GM18951 (cell line): ENCODE measurements around the gene SSBP4.
A peak's percentile ranks its signal among the peaks of the same experiment; 100 is the strongest.
"Not testable (repeated sequence)": the region's sequence is repeated elsewhere in the genome, so short reads cannot be mapped to it uniquely, and the experiment has no call there.

Experiments used
- POLR2A ChIP-seq: IDR thresholded peaks from 4 replicates; pipeline ENCODE4 v1.6.1; 2011; ENCODE audit warnings: mild to moderate bottlenecking; ENCODE audit not compliant: insufficient read length, insufficient read depth; ENCODE audit errors: extremely low read depth
- in situ Hi-C: fragments of 300-500 bp; cut with MboI; formaldehyde crosslinking; loops from one replicate; pipeline ENCODE4 v1.12.0; 2022; ENCODE audit warnings: low sequenced_read_pairs, mixed read lengths, inconsistent platforms; ENCODE audit not compliant: unreplicated experiment

The SSBP4 gene

GRCh38 chr19:18419195-18419698 is at the start of gene SSBP4:
Gene SSBP4, plus strand, starts transcription at chr19:18419398. Its CDS starts 251 bp downstream, at chr19:18419649.
- peak; percentile 40 for TF ChIP-seq POLR2A
- in situ Hi-C loops, result no loop called here

DNA sequence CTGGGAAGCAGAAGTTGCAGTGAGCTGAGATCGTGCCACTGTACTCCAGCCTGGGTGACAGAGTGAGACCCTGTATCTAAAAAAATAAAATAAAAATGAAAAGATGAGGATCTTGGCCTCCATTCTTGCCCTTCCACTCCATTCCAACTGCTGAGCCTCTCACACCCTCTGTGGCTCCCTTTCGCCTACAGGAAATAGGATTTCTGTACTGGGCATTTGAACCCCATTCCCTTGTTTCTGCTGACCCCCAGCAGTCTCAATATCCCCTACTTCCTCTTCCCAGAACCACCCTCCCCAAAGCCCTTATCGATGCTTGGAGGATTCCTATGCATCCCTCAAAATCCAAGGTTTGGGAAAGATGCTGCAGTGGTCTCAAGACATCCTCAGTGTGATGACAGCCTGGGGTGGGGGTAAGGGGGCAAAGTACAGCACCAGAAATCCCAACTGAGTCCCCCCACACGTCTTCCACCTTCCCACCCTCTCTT is 45.7 kb upstream of the SSBP4 start:
- in situ Hi-C loops, result no loop called here
- TF ChIP-seq POLR2A, result no peak

DNA sequence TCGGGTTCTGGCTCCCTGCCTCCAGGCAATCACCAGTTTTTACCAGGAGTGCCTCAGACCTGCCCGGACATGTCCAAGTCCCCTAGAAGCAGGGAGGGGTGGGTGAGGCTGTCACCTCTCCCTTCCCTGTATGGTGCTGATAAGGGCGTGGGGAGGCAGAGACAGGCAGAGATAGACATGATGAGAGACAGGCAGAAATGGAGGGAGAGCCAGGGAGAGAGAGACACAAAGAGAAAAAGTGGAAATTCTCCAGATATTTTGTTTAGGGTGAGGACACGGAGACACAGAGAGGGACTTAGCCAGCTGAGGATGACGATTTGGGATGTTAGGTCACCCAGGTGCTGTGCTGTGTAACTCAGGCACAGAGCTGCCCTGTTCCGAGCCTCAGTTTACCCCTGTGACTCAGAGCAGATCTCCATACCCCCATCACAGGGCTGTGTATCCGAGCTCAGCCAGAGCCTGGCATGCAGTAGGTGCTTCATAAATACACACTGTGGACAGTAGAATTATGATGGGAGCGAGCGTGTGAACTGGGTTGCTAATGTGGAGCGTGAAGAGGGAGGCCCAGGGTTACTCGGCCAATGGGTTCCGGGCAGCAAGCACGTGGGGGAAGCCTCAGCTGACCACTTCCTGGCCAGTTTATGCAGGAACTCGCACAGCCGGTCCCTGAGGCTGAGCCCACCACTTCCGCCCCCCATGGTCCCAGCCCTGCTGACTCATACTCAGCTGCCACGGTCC is 45.1 kb upstream of the SSBP4 start:
- in situ Hi-C loops, result no loop called here
- peak; percentile 56 for TF ChIP-seq POLR2A

GRCh38 chr19:18377026-18377425 is 42.2 kb upstream of the SSBP4 start:
- no peak for TF ChIP-seq POLR2A
- in situ Hi-C loops, result no loop called here

DNA sequence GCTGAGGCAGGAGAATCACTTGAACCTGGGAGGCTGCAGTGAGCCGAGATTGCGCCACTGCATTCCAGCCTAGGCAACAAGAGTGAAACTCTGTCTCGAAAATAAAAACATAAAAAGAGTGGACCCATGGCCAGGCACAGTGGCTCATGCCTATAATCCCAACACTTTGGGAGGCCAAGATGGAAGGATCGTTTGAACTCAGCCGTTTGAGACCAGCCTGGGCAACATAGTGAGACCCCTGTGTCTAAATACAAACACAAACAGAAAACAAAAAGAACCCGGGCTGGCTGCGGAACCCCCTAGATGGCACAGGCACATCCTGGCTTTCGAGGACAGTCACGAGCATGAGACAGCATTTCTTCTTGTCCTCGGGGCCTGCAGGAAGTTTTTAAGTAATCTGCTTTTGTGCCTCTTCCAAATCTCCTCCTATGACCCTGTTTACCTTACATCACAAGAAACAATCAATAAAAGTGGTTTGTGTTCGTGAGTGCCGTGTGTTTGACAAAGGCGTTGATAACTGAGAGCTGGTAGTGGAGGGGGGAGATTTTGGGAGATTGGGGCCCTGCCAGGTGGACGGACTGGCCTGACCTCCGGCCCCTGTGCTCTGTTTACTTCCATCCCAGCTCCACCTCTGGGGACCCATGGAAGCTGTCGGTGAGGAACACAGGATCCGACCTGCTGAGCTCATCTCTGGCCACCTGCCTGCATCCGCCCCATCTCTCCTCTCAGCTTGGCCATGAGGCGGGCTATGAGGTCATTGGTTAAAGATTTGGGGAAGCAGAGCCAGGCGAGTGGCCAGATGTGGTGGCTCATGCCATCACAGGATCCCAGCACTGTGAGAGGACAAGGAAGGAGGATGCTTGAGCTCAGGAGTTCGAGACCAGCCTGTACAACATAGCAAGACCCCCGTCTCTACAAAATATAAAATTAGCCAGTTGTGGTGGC is 39.1 kb upstream of the SSBP4 start:
- no peak for TF ChIP-seq POLR2A
- in situ Hi-C loops, result no loop called here

DNA sequence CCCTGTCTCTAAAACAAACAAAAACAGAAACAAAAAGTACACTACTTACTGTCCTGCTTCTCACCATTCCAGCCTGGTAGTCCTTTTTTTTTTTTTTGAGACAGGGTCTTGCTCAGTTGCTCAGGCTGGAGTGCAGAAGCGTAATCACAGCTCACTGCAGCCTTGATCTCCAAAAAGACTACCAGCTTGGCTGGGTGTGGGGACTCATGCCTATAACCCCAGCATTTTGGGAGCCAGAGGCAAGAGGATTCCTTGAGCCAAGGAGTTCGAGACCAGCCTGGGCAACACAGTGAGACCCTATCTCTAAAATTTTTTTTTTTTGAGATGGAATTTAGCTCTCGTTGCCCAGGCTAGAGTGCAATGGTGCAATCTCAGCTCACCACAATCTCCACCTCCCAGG is 38.4 kb upstream of the SSBP4 start:
- no peak for TF ChIP-seq POLR2A
- in situ Hi-C loops, result no loop called here

- in situ Hi-C loops, result not testable (repeated sequence)
Observed at GRCh38 chr19:18383622-18384021, 35.6 kb upstream of the SSBP4 start.

- TF ChIP-seq POLR2A, result no peak
- in situ Hi-C loops, result no loop called here
Observed at GRCh38 chr19:18384775-18385174, 34.4 kb upstream of the SSBP4 start.

DNA sequence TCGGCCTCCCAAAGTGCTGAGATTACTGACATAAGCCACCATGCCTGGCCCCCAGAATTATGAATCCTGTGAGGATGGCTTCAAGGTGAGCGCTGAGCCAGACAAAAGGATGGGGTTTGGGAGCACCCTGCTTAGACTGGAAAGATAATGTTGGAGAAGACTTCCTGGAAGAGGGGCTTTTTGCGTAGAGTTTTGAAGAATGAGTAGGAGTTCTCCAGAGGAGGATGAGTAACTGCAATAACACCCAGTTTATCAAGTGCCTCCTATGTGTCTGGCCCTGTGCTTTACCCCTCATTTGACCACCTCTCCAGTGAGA is 33.9 kb upstream of the SSBP4 start:
- in situ Hi-C loops, result no loop called here
- TF ChIP-seq POLR2A, result no peak

DNA sequence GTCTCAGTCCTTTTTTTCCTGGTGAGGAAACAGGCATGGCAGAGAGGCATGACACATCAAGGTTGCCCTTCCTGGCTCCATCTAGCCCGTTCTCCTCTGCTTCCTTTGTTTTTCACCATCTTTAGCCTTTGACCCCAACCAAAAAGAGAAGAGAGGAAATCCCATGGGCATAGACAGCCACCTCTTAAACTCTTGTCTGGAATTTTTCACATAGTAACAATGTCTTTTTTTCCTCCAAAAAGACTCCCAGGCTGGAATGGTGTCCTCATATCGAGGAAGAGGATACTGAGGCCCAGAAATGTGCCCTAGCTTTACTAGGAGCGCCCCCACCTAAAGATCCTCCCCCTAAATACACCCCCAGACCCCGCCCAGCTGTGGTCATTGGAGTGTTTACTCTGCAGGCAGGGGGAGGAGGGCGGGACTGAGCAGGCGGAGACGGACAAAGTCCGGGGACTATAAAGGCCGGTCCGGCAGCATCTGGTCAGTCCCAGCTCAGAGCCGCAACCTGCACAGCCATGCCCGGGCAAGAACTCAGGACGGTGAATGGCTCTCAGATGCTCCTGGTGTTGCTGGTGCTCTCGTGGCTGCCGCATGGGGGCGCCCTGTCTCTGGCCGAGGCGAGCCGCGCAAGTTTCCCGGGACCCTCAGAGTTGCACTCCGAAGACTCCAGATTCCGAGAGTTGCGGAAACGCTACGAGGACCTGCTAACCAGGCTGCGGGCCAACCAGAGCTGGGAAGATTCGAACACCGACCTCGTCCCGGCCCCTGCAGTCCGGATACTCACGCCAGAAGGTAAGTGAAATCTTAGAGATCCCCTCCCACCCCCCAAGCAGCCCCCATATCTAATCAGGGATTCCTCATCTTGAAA is 33.3 kb upstream of the SSBP4 start, which contains the start of gene GDF15:
Gene GDF15, plus strand, starts transcription at position 484 of the 868 bp plus-strand sequence. Its CDS starts 32 bp downstream, at position 516.
- in situ Hi-C loops, result no loop called here
- TF ChIP-seq POLR2A, result peak; percentile 70

- in situ Hi-C loops, result no loop called here
- TF ChIP-seq POLR2A, result no peak
Observed at GRCh38 chr19:18386543-18387271, 32.5 kb upstream of the SSBP4 start.
